ENCODE results near the gene COL4A2.

Gene COL4A2

GRCh38 chr13:110353339-110353977, 46.4 kb downstream of the COL4A2 start:
- DNase-seq (ENCODE audit: low read depth in 1 of 2, low spot score in 1 of 2) = no peak

DNA sequence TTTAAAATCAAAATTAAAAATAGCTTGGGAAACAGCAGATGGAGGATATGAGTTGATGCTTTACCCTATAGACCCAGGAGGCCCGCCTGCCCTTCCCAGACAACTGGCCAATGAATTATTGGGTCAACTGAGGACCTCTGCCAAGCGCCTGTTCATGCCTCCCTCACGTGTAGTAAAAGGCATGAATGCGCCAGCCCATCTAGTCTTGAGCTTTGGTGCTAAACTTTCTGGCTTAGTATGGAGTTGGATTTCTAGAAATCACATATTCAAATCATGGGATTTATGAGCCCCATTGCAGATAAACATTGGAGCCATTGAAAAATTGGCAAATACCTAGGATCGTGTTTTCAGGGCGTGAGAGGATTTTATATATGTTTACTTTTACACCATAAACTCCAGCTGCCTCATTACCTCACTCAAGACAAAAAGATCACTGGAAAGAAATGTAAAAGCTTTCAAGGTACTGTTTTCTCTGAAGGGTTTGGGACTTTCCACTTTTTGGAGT, 47.1 kb downstream of the COL4A2 start:
- no peak for DNase-seq (ENCODE audit: low read depth in 1 of 2, low spot score in 1 of 2)

DNA sequence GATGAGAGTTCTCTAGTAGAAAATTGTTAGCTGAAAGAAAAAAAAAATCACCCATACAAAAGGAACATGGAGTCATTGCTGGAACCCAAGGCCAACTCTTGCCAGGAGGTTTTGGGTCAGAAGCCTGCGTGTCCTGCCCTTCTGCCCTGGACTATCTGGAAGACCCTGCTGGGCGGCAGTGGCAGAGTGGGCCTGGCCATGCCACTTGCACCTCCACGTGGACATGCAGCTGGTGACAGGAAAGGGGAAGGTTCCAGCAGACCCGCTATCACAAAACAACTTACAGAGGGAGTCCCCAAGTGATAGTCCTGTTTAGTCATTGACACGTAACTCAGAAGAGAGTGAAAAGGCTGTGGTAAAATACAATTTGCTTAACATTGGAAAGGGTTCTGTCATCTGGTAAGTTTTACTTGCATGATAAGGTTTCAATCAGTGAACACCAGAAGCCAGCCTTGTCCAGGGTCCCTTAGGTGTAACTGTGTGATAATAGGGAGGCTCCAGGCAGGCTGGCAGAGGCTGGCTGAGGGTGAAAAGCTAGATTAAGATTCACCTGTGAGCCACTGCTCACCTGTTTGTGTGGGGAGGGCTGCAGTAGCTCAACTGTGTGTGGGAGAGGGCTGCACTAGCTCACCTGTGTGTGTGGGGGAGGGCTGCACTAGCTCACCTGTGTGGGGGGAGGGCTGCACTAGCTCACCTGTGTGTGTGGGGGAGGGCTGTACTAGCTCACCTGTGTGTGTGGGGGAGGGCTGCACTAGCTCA, 47.8 kb downstream of the COL4A2 start:
- no peak for DNase-seq (ENCODE audit: low read depth in 1 of 2, low spot score in 1 of 2)

- DNase-seq (ENCODE audit: low read depth in 1 of 2, low spot score in 1 of 2) = no peak
Observed at GRCh38 chr13:110356362-110356761, 49.3 kb downstream of the COL4A2 start.

- DNase-seq (ENCODE audit: low read depth in 1 of 2, low spot score in 1 of 2) = no peak
Observed at GRCh38 chr13:110358381-110358780, 51.3 kb downstream of the COL4A2 start.

DNA sequence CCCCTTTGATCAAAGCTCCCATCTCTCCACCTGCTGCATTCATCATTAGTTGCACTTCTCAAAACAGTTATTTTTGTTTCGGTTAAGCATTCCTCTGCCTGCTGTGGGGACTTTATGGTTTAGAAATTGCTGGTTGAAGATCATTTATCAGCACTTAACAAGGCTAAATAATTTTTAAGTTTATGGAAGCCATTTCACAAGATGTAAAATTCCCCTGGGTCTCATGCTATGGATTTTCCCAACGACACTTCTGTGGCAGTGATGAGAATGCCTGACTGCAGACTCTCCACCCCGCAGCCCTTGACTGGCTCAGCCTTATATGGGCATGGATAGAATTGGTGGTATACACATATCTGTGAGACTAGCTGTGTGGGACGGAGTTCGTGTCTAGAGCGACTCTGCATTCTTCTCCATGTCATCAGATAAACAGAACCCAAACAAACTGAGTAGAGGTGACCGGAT, 52.8 kb downstream of the COL4A2 start:
- DNase-seq (ENCODE audit: low read depth in 1 of 2, low spot score in 1 of 2) = no peak

GRCh38 chr13:110360598-110360997, 53.5 kb downstream of the COL4A2 start:
- no peak for DNase-seq (ENCODE audit: low read depth in 1 of 2, low spot score in 1 of 2)

DNA sequence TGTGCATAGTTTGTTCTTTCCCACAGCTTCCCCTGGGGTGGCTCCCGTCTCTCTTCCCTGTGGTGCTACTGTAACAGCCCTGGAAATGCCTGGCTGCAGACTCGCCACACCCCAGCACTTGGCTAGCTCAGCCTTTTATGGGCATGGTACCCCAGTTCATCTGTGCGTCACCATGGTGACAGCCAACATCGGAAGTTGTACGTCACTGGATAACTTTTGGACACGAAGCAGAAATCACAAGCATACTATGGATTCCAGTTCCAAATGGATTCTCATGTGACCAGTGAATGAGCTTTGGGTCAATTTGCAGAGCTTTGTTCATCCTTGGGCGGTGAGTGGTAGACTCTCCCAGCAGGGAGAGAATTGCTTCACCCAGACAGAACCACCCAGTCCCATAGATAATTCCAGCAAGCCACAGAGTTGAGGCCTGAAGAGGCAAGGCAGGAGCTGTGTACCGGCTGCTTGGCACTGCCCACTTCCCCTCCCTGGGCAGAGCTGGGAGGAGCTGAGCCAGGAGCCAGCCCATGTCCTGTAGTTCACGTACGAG, 54.4 kb downstream of the COL4A2 start:
- no peak for DNase-seq (ENCODE audit: low read depth in 1 of 2, low spot score in 1 of 2)

- DNase-seq (ENCODE audit: low read depth in 1 of 2, low spot score in 1 of 2) = no peak
Observed at GRCh38 chr13:110363010-110363409, 55.9 kb downstream of the COL4A2 start.

GRCh38 chr13:110364081-110364480, 57.0 kb downstream of the COL4A2 start:
- no peak for DNase-seq (ENCODE audit: low read depth in 1 of 2, low spot score in 1 of 2)

DNA sequence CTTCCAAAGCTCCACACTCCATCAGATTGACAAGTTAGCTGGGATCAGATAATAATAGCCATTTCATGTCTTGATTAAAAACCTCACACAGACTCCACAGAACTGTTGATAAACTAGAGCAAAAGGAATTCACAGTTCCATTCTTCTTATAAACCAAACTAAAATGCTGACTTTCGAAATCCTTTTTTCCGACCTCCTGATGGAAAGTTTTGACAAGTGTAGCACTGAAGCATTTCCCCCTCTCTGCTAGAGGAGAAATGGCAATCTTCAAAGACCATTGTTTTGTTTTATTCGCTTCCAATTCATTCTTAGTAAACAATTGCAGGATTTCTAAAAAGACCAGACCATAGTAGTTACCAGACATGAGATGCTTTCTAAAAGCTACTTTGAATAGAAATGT, 58.8 kb downstream of the COL4A2 start:
- no peak for DNase-seq (ENCODE audit: low read depth in 1 of 2, low spot score in 1 of 2)

DNA sequence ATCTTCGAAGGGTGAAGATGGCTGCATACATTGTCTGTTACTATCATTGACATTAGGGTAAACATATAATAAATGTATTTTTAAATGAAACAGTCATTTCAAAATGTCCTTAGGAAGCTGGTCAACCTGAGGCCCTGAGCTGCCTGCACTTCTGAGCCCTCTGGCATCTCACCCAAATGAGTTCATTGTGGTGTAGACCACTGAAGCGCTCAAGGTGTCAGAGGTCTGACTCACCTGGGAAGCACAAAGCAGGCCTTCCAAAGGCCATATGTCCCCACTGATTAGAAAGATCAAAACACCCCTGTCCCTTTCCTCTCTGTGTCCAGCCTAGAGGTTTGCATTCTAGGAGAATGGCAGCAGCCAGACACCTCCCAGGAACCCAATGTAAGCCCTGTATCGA, 59.6 kb downstream of the COL4A2 start:
- no peak for DNase-seq (ENCODE audit: low read depth in 1 of 2, low spot score in 1 of 2)

GRCh38 chr13:110367620-110368019, 60.5 kb downstream of the COL4A2 start:
- DNase-seq (ENCODE audit: low read depth in 1 of 2, low spot score in 1 of 2) = no peak

- DNase-seq (ENCODE audit: low read depth in 1 of 2, low spot score in 1 of 2) = no peak
Observed at GRCh38 chr13:110368408-110368807, 61.3 kb downstream of the COL4A2 start.

- DNase-seq (ENCODE audit: low read depth in 1 of 2, low spot score in 1 of 2) = no peak
Observed at GRCh38 chr13:110369400-110369799, 62.3 kb downstream of the COL4A2 start.

DNA sequence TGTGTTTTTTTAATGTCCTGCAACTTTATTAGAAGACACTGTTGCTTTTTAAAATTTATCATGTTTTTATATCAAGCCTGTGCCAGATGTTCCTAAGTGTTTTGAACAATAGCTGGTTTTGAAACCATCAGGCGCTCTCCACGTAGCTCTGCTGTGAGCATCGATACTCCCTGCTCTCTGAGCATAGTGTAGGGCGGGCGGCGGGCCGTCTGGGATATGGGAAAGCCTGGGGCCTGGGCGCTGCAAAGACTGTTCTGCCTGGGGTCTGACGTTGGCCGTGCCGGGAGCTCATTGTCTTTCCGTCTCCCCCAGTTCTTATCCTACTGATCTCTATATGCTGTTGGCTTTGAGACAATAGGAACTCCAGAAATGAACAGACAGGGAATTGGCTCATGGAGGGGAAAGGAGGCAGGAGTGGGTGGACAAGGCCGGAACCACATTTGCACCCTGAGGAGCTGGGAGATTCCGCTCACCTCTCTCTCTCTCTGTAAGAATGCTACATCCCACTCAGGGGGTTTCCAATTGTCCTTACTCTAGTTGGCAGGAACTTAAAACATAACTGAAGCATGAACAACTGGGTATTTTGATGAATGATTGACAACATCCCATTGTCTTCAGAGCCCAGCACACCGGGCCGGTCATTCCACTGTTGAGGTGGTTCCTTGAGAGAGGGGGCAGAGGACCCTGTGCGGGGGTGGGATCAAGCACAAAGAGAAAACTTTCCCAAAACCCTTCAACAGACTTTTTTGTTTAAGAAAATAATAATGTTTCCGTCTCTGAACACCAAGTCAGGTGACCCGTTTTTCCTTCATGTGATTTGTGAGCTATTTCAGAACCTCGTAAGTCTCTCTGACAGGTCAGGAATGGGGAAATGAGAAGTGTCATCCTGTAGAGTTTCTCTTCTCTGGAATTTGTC, 64.7 kb downstream of the COL4A2 start:
- DNase-seq (ENCODE audit: low read depth in 1 of 2, low spot score in 1 of 2) = no peak

DNA sequence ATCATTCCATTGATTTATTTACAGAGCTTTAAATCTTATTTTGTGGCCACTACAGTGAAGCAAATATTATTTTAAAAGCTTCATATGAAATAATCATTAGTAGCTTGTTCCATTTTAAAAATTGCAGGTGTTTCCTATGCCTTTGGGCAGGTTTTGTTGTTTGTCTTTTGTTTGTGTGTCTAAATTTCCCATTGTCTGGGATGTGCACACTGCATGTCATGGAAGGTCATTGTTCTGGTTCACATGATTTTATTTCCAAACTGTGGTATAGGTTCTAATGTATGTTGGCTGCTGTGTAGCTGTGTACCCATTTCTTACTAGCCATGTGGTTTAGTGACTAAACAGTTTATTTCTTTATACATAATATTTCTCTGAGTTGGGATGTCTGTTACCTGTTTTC, 65.6 kb downstream of the COL4A2 start:
- no peak for DNase-seq (ENCODE audit: low read depth in 1 of 2, low spot score in 1 of 2)

GRCh38 chr13:110373617-110374016, 66.5 kb downstream of the COL4A2 start:
- no peak for DNase-seq (ENCODE audit: low read depth in 1 of 2, low spot score in 1 of 2)

DNA sequence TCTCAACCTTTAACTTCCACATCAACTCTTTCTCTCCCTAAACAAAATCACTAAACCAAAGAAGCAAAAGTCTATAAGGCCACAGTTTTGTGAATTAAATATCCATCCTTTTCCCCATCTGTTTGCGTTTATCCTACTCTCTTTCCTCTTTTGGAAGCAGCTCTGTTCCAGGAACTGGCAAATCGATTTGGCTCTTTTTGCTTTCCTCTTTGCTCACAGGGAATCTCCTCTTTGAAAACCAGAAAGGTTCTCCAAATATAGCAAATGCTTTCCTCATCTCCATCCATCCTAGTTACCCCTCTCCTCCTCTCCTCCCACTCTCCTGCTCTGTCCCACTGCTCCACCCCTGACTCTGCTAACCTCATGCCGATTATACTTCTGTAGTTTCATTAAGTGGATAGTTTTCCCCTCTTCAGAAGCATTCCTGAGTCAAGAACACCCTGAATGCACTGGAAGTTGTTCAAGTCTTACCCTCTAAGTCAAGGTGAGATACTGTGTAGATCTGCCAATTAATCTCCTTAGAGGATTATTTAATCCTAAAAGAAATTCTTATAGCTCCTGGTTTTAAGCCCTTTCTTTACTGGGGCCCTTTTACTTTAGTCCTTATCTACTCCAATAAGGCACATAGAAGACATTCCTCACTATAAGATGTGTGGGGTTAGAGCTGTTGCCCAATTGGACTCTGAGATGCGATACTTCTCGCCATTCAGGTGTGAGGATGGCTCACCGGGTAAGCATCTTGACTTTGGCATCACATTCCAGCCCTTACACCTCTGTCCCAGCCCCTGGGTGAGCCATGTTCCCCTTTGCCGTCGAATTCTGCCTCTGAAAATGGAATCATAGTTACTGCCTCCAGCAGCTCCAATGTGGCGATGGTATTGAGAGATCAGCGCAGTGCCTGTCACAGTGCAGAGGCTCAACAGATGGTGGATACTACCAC, 67.6 kb downstream of the COL4A2 start:
- DNase-seq (ENCODE audit: low read depth in 1 of 2, low spot score in 1 of 2) = no peak

- DNase-seq (ENCODE audit: low read depth in 1 of 2, low spot score in 1 of 2) = no peak
Observed at GRCh38 chr13:110376120-110376519, 69.0 kb downstream of the COL4A2 start.
